HG02678 (cell line): Measurements from ENCODE around the gene SMIM7.
"Not testable (repeated sequence)": the region's sequence is repeated elsewhere in the genome, so short reads cannot be mapped to it uniquely, and the experiment has no call there.

Source experiments
- ATAC-seq: cut with Tn5 transposase; IDR thresholded peaks from one replicate; pipeline ENCODE4 v1.9.1; 2021; ENCODE audit warnings: mild to moderate bottlenecking, moderate library complexity; ENCODE audit not compliant: unreplicated experiment

SMIM7 gene

GRCh38 chr19:16655727-16656126 is 4.2 kb downstream of the SMIM7 start:
- ATAC-seq: no peak

- no peak for ATAC-seq
Observed at GRCh38 chr19:16654627-16655026, 5.3 kb downstream of the SMIM7 start.

GRCh38 chr19:16654140-16654539 is 5.8 kb downstream of the SMIM7 start:
- no peak for ATAC-seq

- ATAC-seq: no peak
Observed at GRCh38 chr19:16652854-16653253, 7.1 kb downstream of the SMIM7 start.

GRCh38 chr19:16651421-16652188 is 8.3 kb downstream of the SMIM7 start:
- ATAC-seq: not testable (repeated sequence)

GRCh38 chr19:16650821-16651220 is 9.1 kb downstream of the SMIM7 start:
- ATAC-seq: no peak

- ATAC-seq: no peak
Observed at GRCh38 chr19:16649734-16650133, 10.2 kb downstream of the SMIM7 start.

GRCh38 chr19:16645140-16645539 is 14.8 kb downstream of the SMIM7 start:
- ATAC-seq: no peak

GRCh38 chr19:16641695-16642094 is 18.2 kb downstream of the SMIM7 start:
- no peak for ATAC-seq

- no peak for ATAC-seq
Observed at GRCh38 chr19:16640951-16641350, 19.0 kb downstream of the SMIM7 start.

GRCh38 chr19:16638666-16639065 is 21.3 kb downstream of the SMIM7 start:
- no peak for ATAC-seq

- ATAC-seq: no peak
Observed at GRCh38 chr19:16637535-16637934, 22.4 kb downstream of the SMIM7 start.

GRCh38 chr19:16631465-16631864 is 28.5 kb downstream of the SMIM7 start:
- no peak for ATAC-seq

GRCh38 chr19:16628984-16629691 is 30.8 kb downstream of the SMIM7 start:
- ATAC-seq: no peak

- ATAC-seq: peak; percentile 86
Observed at GRCh38 chr19:16628183-16628983, 31.6 kb downstream of the SMIM7 start, which contains the start of gene MED26. Gene MED26, minus strand, starts transcription at chr19:16628204. Its CDS starts 261 bp downstream, at chr19:16627943.

- ATAC-seq: no peak
Observed at GRCh38 chr19:16627928-16628182, 32.1 kb downstream of the SMIM7 start.

GRCh38 chr19:16627193-16627927 is 32.6 kb downstream of the SMIM7 start:
- ATAC-seq: no peak

GRCh38 chr19:16626796-16627192 is 33.1 kb downstream of the SMIM7 start:
- ATAC-seq: no peak

GRCh38 chr19:16625163-16625958 is 34.6 kb downstream of the SMIM7 start:
- ATAC-seq: no peak

- no peak for ATAC-seq
Observed at GRCh38 chr19:16624236-16624635, 35.7 kb downstream of the SMIM7 start.
